Sigmoid colon (tissue), 7 donors: ENCODE measurements around the gene PNO1. TPM values are rescaled to one million over a fixed set of nuclear protein-coding genes. Genes with fewer than 3 reads are reported as not detected.

Experiments used
- DNase-seq: peaks from one replicate; pipeline ENCODE4 v3.0.0-alpha.2; 2019
- H3K27ac ChIP-seq, 4 donors: fragments of 200-600 bp; sonication (generic); one replicate each; pipeline ENCODE4 v1.5.1; 2016 to 2019; ENCODE audit warnings: mild to moderate bottlenecking in 1 of 4
- H3K27me3 ChIP-seq, 3 donors: fragments of 200-600 bp; sonication (generic); one replicate each; pipeline ENCODE4 v1.5.1; 2019; ENCODE audit warnings: mild to moderate bottlenecking in 1 of 3
- H3K36me3 ChIP-seq, 4 donors: fragments of 200-600 bp; sonication (generic); one replicate each; pipeline ENCODE4 v1.5.1; 2016 to 2019
- H3K4me1 ChIP-seq, 4 donors: fragments of 200-600 bp; sonication (generic); one replicate each; pipeline ENCODE4 v1.5.1; 2017 to 2019
- H3K4me3 ChIP-seq, 4 donors: fragments of 200-600 bp; sonication (generic); one replicate each; pipeline ENCODE4 v1.5.1; 2017 to 2019; ENCODE audit warnings: mild to moderate bottlenecking in 2 of 4, moderate library complexity in 1 of 4
- H3K9me3 ChIP-seq, 4 donors: fragments of 200-600 bp in 3 of 4; sonication (generic) in 3 of 4; one replicate each; pipeline versions ENCODE4 v1.5.1 to v1.6.1; 2013 to 2019
- CTCF ChIP-seq, 4 experiments: fragments of 450-650 bp in 3 of 4; fragments of 200-600 bp in 1 of 4; IDR thresholded peaks; one replicate each; pipeline ENCODE4 v1.5.1; 2016 to 2019; ENCODE audit warnings: antibody characterized with exemption in 4 of 4, mild to moderate bottlenecking in 3 of 4, moderate library complexity in 2 of 4
- EP300 ChIP-seq, 4 donors: sonication (generic); formaldehyde crosslinking; IDR thresholded peaks; one replicate each; pipeline ENCODE4 v1.6.1; 2017; ENCODE audit warnings: antibody characterized with exemption in 4 of 4
- POLR2A ChIP-seq, 2 donors: fragments of 450-650 bp; IDR thresholded peaks; one replicate each; pipeline ENCODE4 v1.6.1; 2016; ENCODE audit warnings: antibody characterized with exemption in 2 of 2, mild to moderate bottlenecking in 2 of 2, moderate library complexity in 2 of 2
- POLR2AphosphoS5 ChIP-seq, 4 donors: sonication (generic); formaldehyde crosslinking; IDR thresholded peaks; one replicate each; pipeline ENCODE4 v1.6.1; 2017; ENCODE audit warnings: antibody characterized with exemption in 4 of 4
- WGBS, 2 donors: extraction: QIAGEN DNeasy Blood & Tissue Kit; methylation state at CpG; one replicate each; pipeline ENCODE4 v1.1.7; 2013; 5-methylcytosine and 5-hydroxymethylcytosine counted together
- intact Hi-C: fragments of 100-400 bp; cut with DNase I; formaldehyde crosslinking; loops from one replicate; pipeline ENCODE4 v1.15.1; 2023
- polyA plus RNA-seq, 3 donors: library from polyadenylated mRNA; stranded (reverse); fragments of 200-250 nt; gene quantifications; one replicate each; pipeline ENCODE4 v1.2.3, GENCODE V29; 2013
- total RNA-seq, 4 donors: library from RNA; depleted of rRNA; stranded (reverse); fragments of >200 nt; gene quantifications; one replicate each; pipeline ENCODE4 v1.1.0, GENCODE V29; 2016
- donor health status: healthy with polysubstance abuse.
- donor health status: Bipolar disorder and iron deficiency.
- donor health status: healthy.

PNO1 gene
- total and polyA plus RNA-seq, 7 donors = 6.0 to 20.7 (median 10.5) TPM

- DNase-seq = no peak
- H3K4me3 ChIP-seq = no peak overlapping the region
- H3K27me3 ChIP-seq = no peaks in the 10 kb centered on the region
- no peaks in the 10 kb centered on the region for H3K36me3 ChIP-seq
- H3K9me3 ChIP-seq = no peaks in the 10 kb centered on the region
- 73 to 86% methylated on average over 7 of the region's 7 CpGs for WGBS, 2 donors
- TF ChIP-seq EP300 (IDR thresholded peaks at IDR 0.05) = no peak
- TF ChIP-seq POLR2AphosphoS5 (IDR thresholded peaks at IDR 0.05) = no peak
- no peak for TF ChIP-seq CTCF (IDR thresholded peaks at IDR 0.05)
- no peak for TF ChIP-seq POLR2A (IDR thresholded peaks at IDR 0.05)
- no peak overlapping the region for H3K27ac ChIP-seq
- intact Hi-C loops = no loop called here
- peaks cover 0 to 6% (median 3%) of the 10 kb centered on the region in 4 donors for H3K4me1 ChIP-seq
Observed at GRCh38 chr2:68118816-68119215, 38.9 kb upstream of the PNO1 start.

GRCh38 chr2:68119504-68119903 is 38.2 kb upstream of the PNO1 start:
- 81 to 84% methylated on average over 5 of the region's 5 CpGs for WGBS, 2 donors
- no peaks in the 10 kb centered on the region for H3K9me3 ChIP-seq
- H3K27ac ChIP-seq = no peak overlapping the region
- H3K36me3 ChIP-seq = no peaks in the 10 kb centered on the region
- intact Hi-C loops = no loop called here
- no peak overlapping the region for H3K4me3 ChIP-seq
- no peaks in the 10 kb centered on the region for H3K27me3 ChIP-seq
- no peak for DNase-seq
- peaks cover 0 to 6% (median 3%) of the 10 kb centered on the region in 4 donors for H3K4me1 ChIP-seq
- TF ChIP-seq EP300 (IDR thresholded peaks at IDR 0.05) (no peak), CTCF (IDR thresholded peaks at IDR 0.05) (no peak), POLR2A (IDR thresholded peaks at IDR 0.05) (no peak), POLR2AphosphoS5 (IDR thresholded peaks at IDR 0.05) (no peak)

- H3K36me3 ChIP-seq = no peaks in the 10 kb centered on the region
- no peak overlapping the region for H3K27ac ChIP-seq
- TF ChIP-seq CTCF (IDR thresholded peaks at IDR 0.05) (peak; percentile 76 to 97 (median 89)), EP300 (IDR thresholded peaks at IDR 0.05) (no peak), POLR2A (IDR thresholded peaks at IDR 0.05) (no peak), POLR2AphosphoS5 (IDR thresholded peaks at IDR 0.05) (peak in 2 of 4 donors; percentile 8 to 19)
- peak; percentile 91 for DNase-seq
- WGBS, 2 donors = 43% methylated on average over 16 of the region's 16 CpGs
- no peaks in the 10 kb centered on the region for H3K9me3 ChIP-seq
- intact Hi-C loops = loop anchor here (2.0 to 10.0 kb wide), 3 partner anchors 123 to 320 kb away; no protein-coding TSS in a partner anchor
- no peak overlapping the region for H3K4me3 ChIP-seq
- peaks cover 0 to 6% (median 3%) of the 10 kb centered on the region in 4 donors for H3K4me1 ChIP-seq
- H3K27me3 ChIP-seq = no peaks in the 10 kb centered on the region
Observed at GRCh38 chr2:68121873-68122679, 35.6 kb upstream of the PNO1 start.

- H3K27ac ChIP-seq = no peak overlapping the region
- no peaks in the 10 kb centered on the region for H3K27me3 ChIP-seq
- peaks cover 0 to 6% (median 3%) of the 10 kb centered on the region in 4 donors for H3K4me1 ChIP-seq
Observed at GRCh38 chr2:68122680-68122964, 35.1 kb upstream of the PNO1 start.

More at GRCh38 chr2:68122680-68122964, 35.1 kb upstream of the PNO1 start:
- no peaks in the 10 kb centered on the region for H3K9me3 ChIP-seq
- 36 to 39% methylated on average over 8 of the region's 8 CpGs for WGBS, 2 donors
- intact Hi-C loops = loop anchor here (2.0 to 10.0 kb wide), 3 partner anchors 122 to 320 kb away; no protein-coding TSS in a partner anchor
- no peak for DNase-seq
- no peak overlapping the region for H3K4me3 ChIP-seq
- no peaks in the 10 kb centered on the region for H3K36me3 ChIP-seq
- TF ChIP-seq POLR2AphosphoS5 (IDR thresholded peaks at IDR 0.05) = no peak
- peak in 1 of 4 experiments; percentile 30 for TF ChIP-seq CTCF (IDR thresholded peaks at IDR 0.05)
